Endodermal cell (in vitro differentiated cells): ENCODE results near the gene IRF9. TPM values are rescaled to one million over a fixed set of nuclear protein-coding genes. Genes with fewer than 3 reads are reported as not detected.

Experiments
- DNase-seq: peaks from one replicate; pipeline ENCODE4 v3.0.0-alpha.2; 2017
- H3K27ac ChIP-seq: 2 replicates; pipeline ENCODE4 v1.5.1; 2013; ENCODE audit warnings: mild to moderate bottlenecking, low read depth, low read length, moderate library complexity
- H3K27me3 ChIP-seq: 2 replicates; pipeline ENCODE4 v1.6.1; 2013; ENCODE audit warnings: mild to moderate bottlenecking, low read length, moderate library complexity; ENCODE audit not compliant: insufficient read depth, control insufficient read depth, poor library complexity, severe bottlenecking
- H3K36me3 ChIP-seq: 2 replicates; pipeline ENCODE4 v1.7.0; 2013; ENCODE audit warnings: mild to moderate bottlenecking, low read length, moderate library complexity; ENCODE audit not compliant: control insufficient read depth, insufficient read depth
- H3K4me1 ChIP-seq: one replicate; pipeline ENCODE4 v1.7.0; 2013; ENCODE audit warnings: low read length; ENCODE audit not compliant: control insufficient read depth, insufficient read depth
- H3K4me3 ChIP-seq: 2 replicates; pipeline ENCODE4 v1.5.1; 2013; ENCODE audit warnings: mild to moderate bottlenecking, low read length, moderate library complexity
- H3K9ac ChIP-seq: 2 replicates; pipeline ENCODE4 v1.6.1; 2013; ENCODE audit warnings: mild to moderate bottlenecking, low read length, moderate library complexity; ENCODE audit not compliant: poor library complexity, severe bottlenecking; ENCODE audit errors: extremely low read depth
- H3K9me3 ChIP-seq: 2 replicates; pipeline ENCODE4 v1.6.1; 2013; ENCODE audit warnings: mild to moderate bottlenecking, low read length, moderate library complexity; ENCODE audit not compliant: control insufficient read depth
- H3K27ac Mint-ChIP-seq: 2 replicates; pipeline ENCODE4 v1.8.0; 2020; ENCODE audit warnings: mixed read lengths
- H3K27me3 Mint-ChIP-seq: 2 replicates; pipeline ENCODE4 v1.8.0; 2021; ENCODE audit warnings: mild to moderate bottlenecking, mixed read lengths; ENCODE audit not compliant: insufficient read depth
- H3K36me3 Mint-ChIP-seq: 2 replicates; pipeline ENCODE4 v1.8.0; 2020; ENCODE audit warnings: low read depth, mixed read lengths
- H3K4me1 Mint-ChIP-seq: 2 replicates; pipeline ENCODE4 v1.8.0; 2020; ENCODE audit warnings: mixed read lengths
- H3K4me3 Mint-ChIP-seq: 2 replicates; pipeline ENCODE4 v1.8.0; 2020; ENCODE audit warnings: mild to moderate bottlenecking, moderate library complexity, mixed read lengths
- H3K9me3 Mint-ChIP-seq: 2 replicates; pipeline ENCODE4 v1.8.0; 2020; ENCODE audit warnings: mild to moderate bottlenecking, mixed read lengths
- WGBS, 2 experiments: methylation state at CpG; one replicate each; pipeline versions ENCODE4 v1.1.5 to v1.1.7; 2013; ENCODE audit warnings: missing lambda C conversion rate in 2 of 2, mixed read lengths in 1 of 2; ENCODE audit not compliant: insufficient coverage in 1 of 2, insufficient read length in 1 of 2; 5-methylcytosine and 5-hydroxymethylcytosine counted together
- total RNA-seq, 2 donors: library from RNA; stranded (reverse); fragmentation: NEBNext Ultra II Directional in 1 of 2; extraction: Animal tissue kit (Norgen Biotek cat#: 25700) in 1 of 2; gene quantifications; 2 replicates in 1 of 2; 3 replicates in 1 of 2; pipeline ENCODE4 v1.2.1, GENCODE V29; 2021
- TF ChIP-seq, protein P1 (sequence below): fragments of 200-600 bp; sonication (generic); conservative IDR thresholded peaks from 2 replicates; pipeline ENCODE4 v1.5.0; 2021; ENCODE audit warnings: antibody characterized with exemption, mild to moderate bottlenecking

The IRF9 gene
- total RNA-seq, 2 donors from 2014 or later, result 13.6 to 26.9 TPM

GRCh38 chr14:24183014-24183481 lies 22.0 kb downstream of the IRF9 start:
- H3K27me3 ChIP-seq, result no peaks in the 10 kb centered on the region
- H3K27me3 Mint-ChIP-seq, result no peaks in the 10 kb centered on the region
- H3K4me3 Mint-ChIP-seq, result no peak overlapping the region
- peaks cover 74% of the 10 kb centered on the region for H3K36me3 ChIP-seq
- no peaks in the 10 kb centered on the region for H3K9me3 ChIP-seq
- H3K27ac ChIP-seq, result no peak overlapping the region
- H3K4me1 Mint-ChIP-seq, result peaks cover 5% of the 10 kb centered on the region
- H3K9me3 Mint-ChIP-seq, result no peaks in the 10 kb centered on the region
- WGBS, 2 experiments, result 94 to 100% methylated on average over 8 to 15 of the region's 15 CpGs
- TF ChIP-seq, protein P1, sequence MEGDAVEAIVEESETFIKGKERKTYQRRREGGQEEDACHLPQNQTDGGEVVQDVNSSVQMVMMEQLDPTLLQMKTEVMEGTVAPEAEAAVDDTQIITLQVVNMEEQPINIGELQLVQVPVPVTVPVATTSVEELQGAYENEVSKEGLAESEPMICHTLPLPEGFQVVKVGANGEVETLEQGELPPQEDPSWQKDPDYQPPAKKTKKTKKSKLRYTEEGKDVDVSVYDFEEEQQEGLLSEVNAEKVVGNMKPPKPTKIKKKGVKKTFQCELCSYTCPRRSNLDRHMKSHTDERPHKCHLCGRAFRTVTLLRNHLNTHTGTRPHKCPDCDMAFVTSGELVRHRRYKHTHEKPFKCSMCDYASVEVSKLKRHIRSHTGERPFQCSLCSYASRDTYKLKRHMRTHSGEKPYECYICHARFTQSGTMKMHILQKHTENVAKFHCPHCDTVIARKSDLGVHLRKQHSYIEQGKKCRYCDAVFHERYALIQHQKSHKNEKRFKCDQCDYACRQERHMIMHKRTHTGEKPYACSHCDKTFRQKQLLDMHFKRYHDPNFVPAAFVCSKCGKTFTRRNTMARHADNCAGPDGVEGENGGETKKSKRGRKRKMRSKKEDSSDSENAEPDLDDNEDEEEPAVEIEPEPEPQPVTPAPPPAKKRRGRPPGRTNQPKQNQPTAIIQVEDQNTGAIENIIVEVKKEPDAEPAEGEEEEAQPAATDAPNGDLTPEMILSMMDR, result no peak
- H3K36me3 Mint-ChIP-seq, result peaks cover 61% of the 10 kb centered on the region
- no peaks in the 10 kb centered on the region for H3K4me1 ChIP-seq
- no peak overlapping the region for H3K27ac Mint-ChIP-seq
- DNase-seq, result no peak
- H3K4me3 ChIP-seq, result no peak overlapping the region
- H3K9ac ChIP-seq, result no peak overlapping the region

- Histone ChIP-seq H3K9me3 (no peaks in the 10 kb centered on the region), H3K27ac (no peak overlapping the region), H3K9ac (no peak overlapping the region), H3K27me3 (no peaks in the 10 kb centered on the region), H3K36me3 (peaks cover 67% of the 10 kb centered on the region), H3K4me1 (no peaks in the 10 kb centered on the region), H3K4me3 (no peak overlapping the region)
- TF ChIP-seq, protein P1, result no peak
- H3K4me3 Mint-ChIP-seq, result no peak overlapping the region
- 94% methylated on average over 11 to 19 of the region's 19 CpGs for WGBS, 2 experiments
- no peaks in the 10 kb centered on the region for H3K9me3 Mint-ChIP-seq
- no peak for DNase-seq
- H3K27ac Mint-ChIP-seq, result no peak overlapping the region
- H3K36me3 Mint-ChIP-seq, result peaks cover 50% of the 10 kb centered on the region
- H3K4me1 Mint-ChIP-seq, result peaks cover 6% of the 10 kb centered on the region
- no peaks in the 10 kb centered on the region for H3K27me3 Mint-ChIP-seq
These were observed 23.3 kb downstream of the IRF9 start for GRCh38 chr14:24184104-24184970.

- Mint-ChIP-seq H3K4me1 (peaks cover 6% of the 10 kb centered on the region), H3K36me3 (peaks cover 45% of the 10 kb centered on the region), H3K4me3 (no peak overlapping the region), H3K27ac (no peak overlapping the region), H3K27me3 (no peaks in the 10 kb centered on the region), H3K9me3 (no peaks in the 10 kb centered on the region)
- H3K27ac ChIP-seq, result no peak overlapping the region
- H3K27me3 ChIP-seq, result no peaks in the 10 kb centered on the region
- H3K36me3 ChIP-seq, result peaks cover 66% of the 10 kb centered on the region
- no peak overlapping the region for H3K9ac ChIP-seq
- TF ChIP-seq, protein P1, result no peak
- 94 to 100% methylated on average over 3 to 7 of the region's 7 CpGs for WGBS, 2 experiments
- no peak for DNase-seq
- H3K4me1 ChIP-seq, result no peaks in the 10 kb centered on the region
- H3K9me3 ChIP-seq, result no peaks in the 10 kb centered on the region
- H3K4me3 ChIP-seq, result no peak overlapping the region
These were observed 24.0 kb downstream of the IRF9 start for GRCh38 chr14:24185026-24185425.
